T-cell (primary cell): ENCODE data around the gene IQGAP2. TPM values are rescaled to one million over a fixed set of nuclear protein-coding genes. Genes with fewer than 3 reads are reported as not detected.

Source experiments
- ATAC-seq, 4 experiments: fragments of 200-7000 bp in 3 of 4; fragments of 150-1000 bp in 1 of 4; cut with Tn5 transposase; replicated peaks in 1 of 4; 1 replicate in 3 of 4; 2 replicates in 1 of 4; pipeline ENCODE4 v1.10.0; 2021; ENCODE audit warnings: moderate library complexity in 3 of 4, mild to moderate bottlenecking in 2 of 4, moderate number of reproducible peaks in 1 of 4
- CTCF ChIA-PET, 2 donors: fragments of 300-600 bp; sonication (Branson Sonifier 250); formaldehyde crosslinking; loops; one replicate each; lab custom pipeline; 2022; ENCODE audit warnings: antibody characterized with exemption in 2 of 2; lab: Charles Lee
- POLR2A ChIA-PET, 2 donors: fragments of 300-600 bp; sonication (Branson Sonifier 250); formaldehyde crosslinking; loops; one replicate each; lab custom pipeline; 2022; ENCODE audit warnings: antibody characterized with exemption in 2 of 2; lab: Charles Lee
- DNase-seq, 35 experiments: peaks; one replicate each; pipeline versions ENCODE4 v3.0.0 to v3.0.0-alpha.2; 2013 to 2023
- H3K27ac ChIP-seq: one replicate; pipeline ENCODE4 v1.5.1; 2013; ENCODE audit warnings: low read length
- H3K27me3 ChIP-seq, 2 experiments: replicated peaks in 1 of 2; 1 replicate in 1 of 2; 2 replicates in 1 of 2; pipeline versions ENCODE4 v1.6.1 to v1.7.0; 2013; ENCODE audit warnings: low read length in 1 of 2, mixed read lengths in 1 of 2; ENCODE audit not compliant: control insufficient read depth in 2 of 2, insufficient read depth in 2 of 2; ENCODE audit errors: extremely low read depth in 1 of 2
- H3K36me3 ChIP-seq, 2 donors: 1 replicate in 1 of 2; 2 replicates in 1 of 2; pipeline versions ENCODE4 v1.6.1 to v1.7.0; 2013; ENCODE audit warnings: low read length in 1 of 2; ENCODE audit not compliant: control insufficient read depth in 2 of 2, insufficient read depth in 1 of 2; ENCODE audit errors: extremely low read depth in 1 of 2
- H3K4me1 ChIP-seq, 2 experiments: 1 replicate in 1 of 2; 2 replicates in 1 of 2; pipeline versions ENCODE4 v1.6.1 to v1.7.0; 2013; ENCODE audit warnings: low read length in 2 of 2, mixed read lengths in 1 of 2; ENCODE audit not compliant: insufficient read depth in 2 of 2, control insufficient read depth in 1 of 2; ENCODE audit errors: extremely low read depth in 1 of 2
- H3K4me3 ChIP-seq, 2 donors: 1 replicate in 1 of 2; 2 replicates in 1 of 2; pipeline versions ENCODE4 v1.5.1 to v1.7.0; 2013; ENCODE audit warnings: mild to moderate bottlenecking in 2 of 2, low read length in 1 of 2, moderate library complexity in 1 of 2; ENCODE audit not compliant: control insufficient read depth in 1 of 2; ENCODE audit errors: extremely low read depth in 1 of 2
- H3K9me3 ChIP-seq: 2 replicates; pipeline ENCODE4 v1.7.0; 2013
- H3K27ac Mint-ChIP-seq, 2 donors: one replicate each; pipeline ENCODE4 v1.8.0; 2020 to 2021; ENCODE audit warnings: mild to moderate bottlenecking in 2 of 2, mixed read lengths in 2 of 2
- H3K27me3 Mint-ChIP-seq, 2 donors: one replicate each; pipeline ENCODE4 v1.8.0; 2021 to 2022; ENCODE audit warnings: mixed read lengths in 2 of 2
- H3K36me3 Mint-ChIP-seq: one replicate; pipeline ENCODE4 v1.8.0; 2021; ENCODE audit warnings: mixed read lengths
- H3K4me1 Mint-ChIP-seq, 3 donors: one replicate each; pipeline ENCODE4 v1.8.0; 2020 to 2022; ENCODE audit warnings: mixed read lengths in 3 of 3, mild to moderate bottlenecking in 1 of 3
- H3K4me3 Mint-ChIP-seq, 3 donors: one replicate each; pipeline ENCODE4 v1.8.0; 2020 to 2022; ENCODE audit warnings: mild to moderate bottlenecking in 3 of 3, mixed read lengths in 3 of 3, moderate library complexity in 3 of 3
- H3K9me3 Mint-ChIP-seq, 3 donors: one replicate each; pipeline ENCODE4 v1.8.0; 2020 to 2022; ENCODE audit warnings: mixed read lengths in 3 of 3
- WGBS: methylation state at CpG from one replicate; pipeline ENCODE4 v1.1.5; 2013; ENCODE audit warnings: missing lambda C conversion rate; ENCODE audit not compliant: insufficient coverage; 5-methylcytosine and 5-hydroxymethylcytosine counted together
- total RNA-seq, 35 experiments: library from RNA in 6 of 35; stranded (reverse) in 6 of 35; fragments of 120-200 nt in 1 of 35; gene quantifications; one replicate each; pipeline versions ENCODE4 v1.2.1 to v1.2.4 and lab custom pipeline; 2013 to 2026

The IQGAP2 gene
- total RNA-seq, 5 donors from 2014 or later (not counting 1 experiment from before 2014, with no cell fraction given): 66.5 to 121 (median 72.5) TPM

GRCh38 chr5:76406014-76406413 is 2.9 kb downstream of the IQGAP2 start:
- POLR2A ChIA-PET: interaction anchor here (0.6 to 1.5 kb wide), 7 partner anchors 9 to 175 kb away, joined by 3 to 5 read pairs (median 3); no protein-coding TSS in a partner anchor
- Histone ChIP-seq H3K9me3 (no peaks in the 10 kb centered on the region), H3K27me3 (no peaks in the 10 kb centered on the region), H3K27ac (peak overlapping the region; percentile 89), H3K4me1 (peaks cover 33 to 56% of the 10 kb centered on the region in 2 experiments), H3K4me3 (no peak overlapping the region), H3K36me3 (no peaks in the 10 kb centered on the region)
- Mint-ChIP-seq H3K27me3 (no peaks in the 10 kb centered on the region), H3K4me1 (peaks cover 78 to 82% (median 82%) of the 10 kb centered on the region in 3 donors), H3K27ac (peak overlapping the region; percentile 94 to 95), H3K9me3 (no peaks in the 10 kb centered on the region), H3K4me3 (peak overlapping the region; percentile 87 to 97 (median 93)), H3K36me3 (peaks cover 16% of the 10 kb centered on the region)
- CTCF ChIA-PET: interaction anchor here in 1 of 2 donors (0.6 to 4.1 kb wide), 5 partner anchors 13 to 177 kb away, joined by 3 to 25 read pairs (median 5); no protein-coding TSS in a partner anchor
- DNase-seq (no peak), ATAC-seq (no peak)
- WGBS: no CpG with 5 or more reads among the region's 1 CpG

DNA sequence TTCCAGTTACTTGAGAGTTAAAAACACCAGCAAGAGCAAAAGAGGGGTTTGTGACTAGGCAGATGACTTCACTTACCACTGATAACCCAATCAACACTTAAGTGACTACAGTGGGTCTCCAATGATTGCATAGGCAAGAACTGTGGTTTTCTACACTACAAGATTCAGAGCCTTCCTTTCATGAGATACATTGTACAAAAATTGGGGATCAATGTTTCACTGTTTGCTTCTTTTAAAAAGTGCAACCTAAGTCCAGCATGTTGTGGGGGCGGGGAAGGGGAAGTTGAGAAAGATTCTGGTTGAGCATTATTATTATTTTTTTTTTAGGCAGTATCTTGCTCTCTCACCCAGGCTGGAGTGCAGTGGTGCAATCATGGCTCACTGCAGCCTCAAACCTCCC is 3.6 kb downstream of the IQGAP2 start:
- no CpG with 5 or more reads among the region's 1 CpG for WGBS
- POLR2A ChIA-PET: interaction anchor here (0.6 to 1.5 kb wide), 4 partner anchors 10 to 1424 kb away, joined by 3 to 4 read pairs (median 3); no protein-coding TSS in a partner anchor
- peaks cover 16% of the 10 kb centered on the region for H3K36me3 Mint-ChIP-seq
- no peaks in the 10 kb centered on the region for H3K27me3 Mint-ChIP-seq
- Histone ChIP-seq H3K36me3 (no peaks in the 10 kb centered on the region), H3K4me3 (no peak overlapping the region), H3K27me3 (no peaks in the 10 kb centered on the region), H3K27ac (no peak overlapping the region), H3K9me3 (no peaks in the 10 kb centered on the region), H3K4me1 (peaks cover 32 to 49% of the 10 kb centered on the region in 2 experiments)
- no peak for ATAC-seq
- H3K9me3 Mint-ChIP-seq: no peaks in the 10 kb centered on the region
- H3K4me1 Mint-ChIP-seq: peaks cover 78 to 82% (median 82%) of the 10 kb centered on the region in 3 donors
- H3K27ac Mint-ChIP-seq: peak overlapping the region; percentile 2 to 94
- CTCF ChIA-PET: interaction anchor here (0.6 to 4.1 kb wide), 5 partner anchors 13 to 140 kb away, joined by 3 to 25 read pairs (median 5); no protein-coding TSS in a partner anchor
- H3K4me3 Mint-ChIP-seq: peak overlapping the region in 2 of 3 donors; percentile 87 to 93
- DNase-seq: no peak

DNA sequence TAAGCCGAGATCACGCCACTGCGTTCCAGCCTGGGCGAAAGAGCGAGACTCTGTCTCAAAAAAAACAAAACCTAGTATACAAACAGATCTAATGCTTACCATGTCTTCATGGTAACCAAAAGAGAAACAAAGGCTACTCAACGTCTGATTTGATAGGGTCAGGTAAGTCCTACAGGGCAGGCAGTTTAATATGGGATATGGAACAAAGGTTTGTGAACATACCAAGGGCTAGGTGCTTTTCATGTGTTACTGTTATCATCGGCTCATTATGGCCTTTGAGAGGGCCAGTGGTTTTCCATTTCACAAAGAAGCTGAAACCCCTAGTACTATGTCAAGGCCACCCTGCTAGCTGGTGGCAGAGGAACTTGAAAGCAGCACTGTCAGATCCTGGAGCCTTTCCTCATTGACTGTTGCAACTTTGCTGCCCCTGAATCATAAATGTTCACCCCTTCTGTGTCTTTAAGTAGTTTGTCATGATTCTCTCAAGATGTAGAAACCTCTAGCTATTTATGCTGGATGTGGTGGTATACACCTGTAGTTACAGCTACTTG is 5.1 kb downstream of the IQGAP2 start:
- Mint-ChIP-seq H3K4me3 (no peak overlapping the region), H3K27me3 (no peaks in the 10 kb centered on the region), H3K4me1 (peaks cover 84 to 86% (median 85%) of the 10 kb centered on the region in 3 donors), H3K9me3 (no peaks in the 10 kb centered on the region), H3K27ac (peak overlapping the region in 1 of 2 donors; percentile 64), H3K36me3 (peaks cover 16% of the 10 kb centered on the region)
- ChIA-PET POLR2A (no interaction called here), CTCF (interaction anchor here in 1 of 2 donors (0.6 to 4.1 kb wide), 4 partner anchors 11 to 135 kb away, joined by 3 to 25 read pairs (median 4); no protein-coding TSS in a partner anchor)
- 100% methylated on average over 1 of the region's 7 CpGs for WGBS
- Histone ChIP-seq H3K9me3 (no peaks in the 10 kb centered on the region), H3K27ac (no peak overlapping the region), H3K4me3 (no peak overlapping the region), H3K4me1 (peaks cover 24 to 41% of the 10 kb centered on the region in 2 experiments), H3K27me3 (no peaks in the 10 kb centered on the region), H3K36me3 (no peaks in the 10 kb centered on the region)
- DNase-seq: no peak
- no peak for ATAC-seq

DNA sequence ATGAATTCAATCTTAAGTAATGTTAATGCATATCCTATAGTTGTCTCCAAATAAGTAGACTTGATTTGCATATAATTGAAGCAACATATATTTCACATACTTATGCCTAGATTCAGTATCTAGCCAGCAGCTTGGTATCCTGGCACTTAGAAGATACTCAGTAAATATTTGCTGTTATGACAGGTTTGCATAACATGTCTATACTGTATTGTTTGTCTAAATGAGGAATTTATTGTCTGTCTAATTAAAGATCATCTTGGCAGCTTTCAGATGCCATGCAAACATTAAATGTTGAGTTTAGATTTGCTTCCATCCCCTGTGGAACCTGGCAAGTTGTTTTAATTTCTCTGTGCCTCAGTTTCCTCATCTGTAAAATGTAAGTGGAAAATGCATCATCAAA is 9.4 kb downstream of the IQGAP2 start:
- DNase-seq (no peak), ATAC-seq (no peak)
- no peak overlapping the region for H3K4me3 Mint-ChIP-seq
- peak overlapping the region in 1 of 2 donors; percentile 22 for H3K27ac Mint-ChIP-seq
- H3K9me3 Mint-ChIP-seq: no peaks in the 10 kb centered on the region
- no peaks in the 10 kb centered on the region for H3K27me3 ChIP-seq
- POLR2A ChIA-PET: interaction anchor here in 1 of 2 donors (0.8 kb wide), 1 partner anchor 164 kb away, joined by 3 read pairs; no protein-coding TSS in a partner anchor
- CTCF ChIA-PET: no interaction called here
- H3K27ac ChIP-seq: no peak overlapping the region
- peaks cover 81 to 85% (median 84%) of the 10 kb centered on the region in 3 donors for H3K4me1 Mint-ChIP-seq
- H3K4me3 ChIP-seq: no peak overlapping the region
- H3K9me3 ChIP-seq: no peaks in the 10 kb centered on the region
- H3K36me3 ChIP-seq: no peaks in the 10 kb centered on the region
- H3K27me3 Mint-ChIP-seq: no peaks in the 10 kb centered on the region
- peaks cover 25% of the 10 kb centered on the region for H3K36me3 Mint-ChIP-seq
- H3K4me1 ChIP-seq: peaks cover 2 to 31% of the 10 kb centered on the region in 2 experiments

DNA sequence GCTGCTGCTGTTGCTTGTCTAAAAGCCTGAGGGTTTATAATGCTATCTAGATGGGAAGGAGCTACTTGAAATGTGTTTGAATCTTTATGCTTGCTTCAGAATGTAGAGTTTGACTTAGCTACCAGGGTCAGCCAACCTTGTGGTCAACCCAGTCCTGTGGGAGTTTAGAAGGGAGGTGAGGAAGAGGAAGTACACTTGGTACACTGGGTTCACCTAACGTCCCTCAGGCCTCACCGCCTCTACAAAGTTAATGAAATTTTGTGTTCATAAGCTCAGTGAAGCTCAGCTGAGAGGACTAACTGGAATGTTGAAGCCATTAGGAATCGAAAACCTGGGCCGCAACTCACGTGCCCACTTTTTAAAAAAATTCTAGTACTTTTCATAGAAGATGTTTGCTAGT is 10.7 kb downstream of the IQGAP2 start:
- H3K4me3 Mint-ChIP-seq: no peak overlapping the region
- POLR2A ChIA-PET: interaction anchor here in 1 of 2 donors (2.0 kb wide), 1 partner anchor 8 kb away, joined by 5 read pairs; no protein-coding TSS in a partner anchor
- DNase-seq: no peak
- no peaks in the 10 kb centered on the region for H3K27me3 ChIP-seq
- H3K9me3 Mint-ChIP-seq: no peaks in the 10 kb centered on the region
- H3K27ac ChIP-seq: no peak overlapping the region
- peak overlapping the region in 1 of 2 donors; percentile 29 for H3K27ac Mint-ChIP-seq
- H3K9me3 ChIP-seq: no peaks in the 10 kb centered on the region
- no peak for ATAC-seq
- peaks cover 2 to 21% of the 10 kb centered on the region in 2 experiments for H3K4me1 ChIP-seq
- peaks cover 25% of the 10 kb centered on the region for H3K36me3 Mint-ChIP-seq
- CTCF ChIA-PET: interaction anchor here in 1 of 2 donors (0.7 kb wide), 1 partner anchor 12 kb away, joined by 11 read pairs; no protein-coding TSS in a partner anchor
- no peaks in the 10 kb centered on the region for H3K36me3 ChIP-seq
- no peaks in the 10 kb centered on the region for H3K27me3 Mint-ChIP-seq
- WGBS: 83% methylated on average over 2 of the region's 5 CpGs
- peaks cover 78 to 80% (median 79%) of the 10 kb centered on the region in 3 donors for H3K4me1 Mint-ChIP-seq
- no peak overlapping the region for H3K4me3 ChIP-seq

- H3K9me3 ChIP-seq: no peaks in the 10 kb centered on the region
- no peak overlapping the region for H3K4me3 Mint-ChIP-seq
- peak overlapping the region; percentile 12 to 55 for H3K27ac Mint-ChIP-seq
- H3K9me3 Mint-ChIP-seq: no peaks in the 10 kb centered on the region
- no peak overlapping the region for H3K27ac ChIP-seq
- DNase-seq (no peak), ATAC-seq (no peak)
- H3K36me3 Mint-ChIP-seq: peaks cover 23% of the 10 kb centered on the region
- H3K27me3 Mint-ChIP-seq: no peaks in the 10 kb centered on the region
- H3K4me1 Mint-ChIP-seq: peaks cover 74% of the 10 kb centered on the region in 3 donors
- H3K4me1 ChIP-seq: peaks cover 2 to 14% of the 10 kb centered on the region in 2 experiments
- H3K27me3 ChIP-seq: no peaks in the 10 kb centered on the region
- POLR2A ChIA-PET: interaction anchor here in 1 of 2 donors (2.0 kb wide), 1 partner anchor 10 kb away, joined by 5 read pairs; no protein-coding TSS in a partner anchor
- CTCF ChIA-PET: interaction anchor here (0.6 to 0.7 kb wide), 2 partner anchors 58 to 169 kb away, joined by 4 read pairs; no protein-coding TSS in a partner anchor
- no peaks in the 10 kb centered on the region for H3K36me3 ChIP-seq
- WGBS: 100% methylated on average over 2 of the region's 3 CpGs
- no peak overlapping the region for H3K4me3 ChIP-seq
Observed at GRCh38 chr5:76414788-76415187, 11.7 kb downstream of the IQGAP2 start.
